T1000 (cell line): ENCODE data around the gene FBXO3.
"Not testable (repeated sequence)": the region's sequence is repeated elsewhere in the genome, so short reads cannot be mapped to it uniquely, and the experiment has no call there.

Source experiments
- DNase-seq: peaks from one replicate; lab custom pipeline; 2025; ENCODE audit warnings: mixed read lengths; lab: John Stamatoyannopoulos, UW

Gene FBXO3

DNA sequence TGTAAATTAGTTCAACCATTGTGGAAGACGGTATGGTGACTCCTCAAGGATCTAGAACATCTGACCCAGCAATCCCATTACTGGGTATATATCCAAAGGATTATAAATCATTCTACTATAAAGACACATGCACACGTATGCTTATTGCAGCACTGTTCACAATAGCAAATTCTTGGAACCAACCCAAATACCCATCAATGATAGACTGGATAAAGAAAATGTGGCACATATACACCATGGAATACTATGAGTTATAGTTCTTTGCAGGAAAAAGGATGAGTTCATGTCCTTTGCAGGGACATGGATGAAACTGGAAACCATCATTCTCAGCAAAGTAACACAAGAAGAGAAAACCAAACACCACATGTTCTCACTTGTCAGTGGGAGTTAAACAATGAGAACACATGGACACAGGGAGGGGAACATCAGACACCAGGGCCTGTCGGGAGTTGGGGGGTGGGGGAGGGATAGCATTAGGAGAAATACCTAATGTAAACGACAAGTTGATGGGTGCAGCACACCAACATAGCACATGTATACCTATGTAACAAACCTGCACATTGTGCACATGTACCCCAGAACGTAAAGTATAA lies 45.2 kb downstream of the FBXO3 start:
- not testable (repeated sequence) for DNase-seq

DNA sequence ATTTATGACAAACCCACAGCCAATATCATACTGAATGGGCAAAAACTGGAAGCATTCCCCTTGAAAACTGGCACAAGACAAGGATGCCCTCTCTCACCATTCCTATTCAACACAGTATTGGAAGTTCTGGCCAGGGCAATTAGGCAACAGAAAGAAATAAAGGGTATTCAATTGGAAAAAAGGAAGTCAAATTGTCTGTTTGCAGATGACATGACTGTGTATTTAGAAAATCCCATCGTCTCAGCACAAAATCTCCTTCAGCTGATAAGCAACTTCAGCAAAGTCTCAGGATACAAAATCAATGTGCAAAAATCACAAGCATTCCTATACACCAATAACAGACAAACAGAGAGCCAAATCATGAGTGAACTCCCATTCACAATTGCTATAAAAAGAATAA lies 46.8 kb downstream of the FBXO3 start:
- DNase-seq, result not testable (repeated sequence)

DNA sequence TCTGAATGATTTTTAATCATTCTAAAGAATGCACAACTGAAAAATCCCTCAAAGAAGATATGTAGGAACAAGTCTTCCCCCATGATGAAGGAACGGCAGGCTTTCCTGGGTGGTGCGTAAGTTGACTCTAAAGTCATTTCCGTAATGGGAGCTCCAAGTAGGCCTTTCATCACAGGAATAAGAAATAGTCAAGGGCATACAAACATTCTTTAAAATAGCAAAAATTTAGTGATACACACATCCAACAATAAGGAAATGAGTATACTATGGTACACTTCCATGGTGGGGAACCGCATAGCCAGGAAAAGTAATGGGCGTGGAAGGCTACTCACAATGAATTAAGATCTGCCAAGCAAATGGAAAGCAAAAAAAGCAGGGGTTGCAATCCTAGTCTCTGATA lies 48.8 kb downstream of the FBXO3 start:
- DNase-seq, result no peak

GRCh38 chr11:33724644-33725035 lies 49.7 kb downstream of the FBXO3 start:
- no peak for DNase-seq

DNA sequence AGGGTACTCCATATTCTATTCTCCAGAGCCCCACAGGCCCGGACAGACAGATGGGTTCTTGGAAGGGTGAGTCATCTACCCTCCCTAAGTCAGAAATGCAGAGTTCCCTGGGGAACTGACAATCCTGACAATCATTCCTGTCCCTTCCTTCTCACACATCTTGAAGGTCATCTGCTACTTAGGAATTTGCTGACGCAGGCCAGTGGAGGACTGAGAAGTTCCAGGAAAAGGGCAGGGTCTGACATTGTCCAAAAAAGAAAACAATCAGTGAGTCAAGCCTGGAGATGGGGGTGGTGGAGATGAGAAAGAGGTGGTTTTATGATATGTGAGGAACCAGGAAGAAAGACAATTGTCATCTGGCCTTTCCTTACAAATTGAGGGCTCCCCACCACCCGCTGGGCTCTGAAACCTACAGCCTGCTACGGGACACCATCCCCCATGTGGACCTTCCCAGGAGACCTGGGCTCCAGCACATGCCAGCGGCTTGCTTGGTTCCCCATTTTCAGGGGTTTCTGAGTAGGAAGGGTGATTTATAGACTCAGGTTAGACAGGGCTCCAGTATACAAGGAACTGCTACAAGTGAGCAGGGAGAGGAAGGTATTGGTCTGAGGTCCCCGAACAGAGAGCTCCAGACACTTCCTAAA lies 51.0 kb downstream of the FBXO3 start:
- no peak for DNase-seq

DNA sequence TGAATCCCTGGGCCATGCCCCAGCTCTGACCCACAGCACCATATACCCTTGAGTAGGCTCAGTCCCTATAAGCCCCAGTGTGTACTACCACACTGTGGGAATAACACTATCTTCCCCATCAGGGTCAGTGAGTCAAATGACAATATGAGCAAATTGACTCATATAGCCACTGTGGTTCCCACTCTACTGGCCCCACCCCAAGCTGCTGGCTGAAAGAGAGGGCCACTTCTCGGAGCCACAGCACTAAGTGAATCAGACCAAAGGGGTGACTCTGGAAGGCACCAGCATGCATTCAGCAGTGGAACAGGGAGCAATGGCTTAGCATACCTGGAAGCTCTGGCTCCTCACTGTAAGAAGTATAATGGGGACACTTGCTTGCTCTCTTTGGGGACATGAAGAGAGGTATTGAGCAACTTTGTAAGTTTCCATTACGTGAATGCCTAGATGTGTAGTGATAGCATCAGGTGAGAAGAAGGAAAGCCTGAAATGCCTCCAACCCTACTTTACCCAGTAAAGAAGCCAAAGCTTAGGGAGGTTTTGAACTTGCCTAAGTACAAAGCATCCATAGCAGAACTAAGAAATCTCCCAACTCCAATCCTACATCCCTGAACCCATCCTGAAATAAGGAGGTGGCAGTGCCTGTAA lies 51.6 kb downstream of the FBXO3 start:
- no peak for DNase-seq

GRCh38 chr11:33721984-33722383 lies 52.3 kb downstream of the FBXO3 start:
- DNase-seq, result no peak

- no peak for DNase-seq
These were observed 52.9 kb downstream of the FBXO3 start for GRCh38 chr11:33721426-33721825.

DNA sequence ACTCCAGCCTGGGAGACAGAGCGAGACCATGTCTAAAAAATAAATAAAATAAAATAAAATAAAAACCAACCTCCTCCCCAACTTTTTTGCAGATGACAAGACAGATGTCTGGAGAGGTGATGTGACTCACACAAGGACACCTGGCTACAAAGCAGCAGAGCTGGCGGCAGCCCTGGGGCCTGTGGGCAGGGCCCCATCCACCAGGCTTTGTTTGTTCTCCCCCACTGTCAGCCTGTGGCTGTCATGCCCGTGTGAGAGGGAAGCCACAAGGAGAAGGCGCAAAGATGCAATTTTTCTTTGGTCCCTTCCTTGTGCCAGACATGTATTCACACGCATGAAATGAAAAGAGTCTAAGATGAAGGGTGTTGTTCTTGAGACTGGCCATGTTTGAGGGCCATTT lies 54.7 kb downstream of the FBXO3 start:
- no peak for DNase-seq

- DNase-seq, result no peak
These were observed 55.9 kb downstream of the FBXO3 start for GRCh38 chr11:33718440-33718839.

GRCh38 chr11:33716243-33716642 lies 58.1 kb downstream of the FBXO3 start:
- no peak for DNase-seq

- DNase-seq, result no peak
These were observed 60.4 kb downstream of the FBXO3 start for GRCh38 chr11:33713856-33714398.

DNA sequence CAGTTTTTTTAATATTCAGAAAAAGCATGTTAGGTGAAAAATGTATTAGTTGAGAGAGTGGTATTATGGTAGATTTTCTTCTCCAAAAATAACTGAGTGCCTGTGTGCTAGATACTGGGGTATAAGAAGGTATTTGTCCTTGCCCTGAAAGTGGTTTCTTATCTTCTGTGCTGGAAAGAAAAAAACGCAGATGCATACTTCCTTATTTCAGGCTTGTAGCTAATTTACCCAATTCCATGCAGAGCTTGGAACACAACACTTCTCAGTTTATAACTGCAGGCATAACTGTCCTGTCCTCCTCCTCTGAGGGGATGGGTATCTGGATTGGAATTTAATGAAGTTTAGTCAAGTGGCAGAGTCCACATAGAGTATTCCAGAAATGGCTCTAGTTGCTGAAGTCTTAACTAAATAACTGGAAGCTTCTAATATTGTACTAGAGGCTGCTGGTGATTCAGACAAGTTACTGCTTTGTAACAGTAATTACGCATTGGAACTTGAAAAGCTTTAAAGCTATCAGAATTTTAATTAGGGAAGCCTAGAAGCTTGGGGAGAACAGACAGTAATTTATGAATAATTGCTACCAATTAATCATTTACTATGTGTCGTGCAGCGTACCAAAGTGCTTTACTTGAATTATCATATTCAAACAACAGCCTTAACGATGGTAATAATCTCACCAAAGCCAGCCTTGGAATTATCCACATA lies 61.0 kb downstream of the FBXO3 start:
- DNase-seq, result no peak

- no peak for DNase-seq
These were observed 61.9 kb downstream of the FBXO3 start for GRCh38 chr11:33712436-33712835.

GRCh38 chr11:33709466-33709865 lies 64.9 kb downstream of the FBXO3 start:
- no peak for DNase-seq

- no peak for DNase-seq
These were observed 65.3 kb downstream of the FBXO3 start for GRCh38 chr11:33708985-33709384.

DNA sequence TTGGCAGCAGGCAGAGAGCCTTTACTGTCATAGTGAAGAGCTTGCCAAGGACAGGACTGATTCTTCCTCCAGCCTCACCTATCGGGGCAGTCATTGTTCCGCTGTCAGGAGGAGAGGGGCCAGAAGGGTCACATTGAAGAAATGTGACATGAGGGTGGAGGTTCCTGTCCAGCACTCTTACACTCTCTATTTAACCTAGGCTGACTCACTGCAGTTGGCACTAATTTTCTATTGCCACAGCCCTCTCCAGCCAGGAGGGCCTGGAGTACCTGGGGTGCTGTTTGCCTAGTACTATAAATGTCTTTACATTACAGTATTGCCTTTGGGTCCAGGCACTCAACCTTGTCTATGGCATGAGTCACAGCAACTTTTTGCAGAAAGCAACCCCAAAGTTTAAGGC lies 66.5 kb downstream of the FBXO3 start:
- not testable (repeated sequence) for DNase-seq

- DNase-seq, result no peak
These were observed 67.4 kb downstream of the FBXO3 start for GRCh38 chr11:33706966-33707365.

DNA sequence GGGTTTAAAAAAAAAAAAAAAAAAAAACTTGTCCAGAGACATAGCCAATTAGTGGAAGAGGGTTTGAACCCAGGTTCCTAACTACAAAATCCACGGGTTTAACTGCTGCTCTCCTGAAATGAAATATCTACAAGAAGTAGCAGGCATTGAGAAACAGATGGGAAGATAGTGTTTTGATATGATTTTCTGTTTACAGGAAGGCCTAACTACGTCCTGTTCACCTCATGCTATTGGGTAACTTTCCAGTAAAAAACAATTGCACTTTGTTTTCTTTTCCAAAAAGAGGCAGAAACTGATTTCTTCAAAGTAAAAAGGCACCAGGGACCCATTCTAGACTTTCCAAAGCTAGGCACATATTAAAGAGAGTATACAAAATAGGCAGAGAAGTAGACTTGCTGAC lies 67.8 kb downstream of the FBXO3 start:
- no peak for DNase-seq

- DNase-seq, result no peak
These were observed 69.9 kb downstream of the FBXO3 start for GRCh38 chr11:33704240-33705002.

- no peak for DNase-seq
These were observed 70.5 kb downstream of the FBXO3 start for GRCh38 chr11:33703788-33704187.

- no peak for DNase-seq
These were observed 71.1 kb downstream of the FBXO3 start for GRCh38 chr11:33703234-33703633.
